HG02642 (cell line): ENCODE results near the gene ANKZF1.

Experiments
- ATAC-seq: cut with Tn5 transposase; IDR thresholded peaks from one replicate; pipeline ENCODE4 v1.9.1; 2021; ENCODE audit warnings: mild to moderate bottlenecking; ENCODE audit not compliant: unreplicated experiment, poor library complexity

The ANKZF1 gene

GRCh38 chr2:219279151-219279915, 49.7 kb downstream of the ANKZF1 start, which contains the start of gene DNAJB2:
TSS of gene DNAJB2 (plus strand) at chr2:219279366. CDS start at chr2:219279834, 468 bp downstream.
- peak; percentile 91 for ATAC-seq

- ATAC-seq = no peak
Observed at GRCh38 chr2:219279916-219280516, 50.4 kb downstream of the ANKZF1 start.

GRCh38 chr2:219280651-219281050, 51.0 kb downstream of the ANKZF1 start:
- ATAC-seq = no peak

DNA sequence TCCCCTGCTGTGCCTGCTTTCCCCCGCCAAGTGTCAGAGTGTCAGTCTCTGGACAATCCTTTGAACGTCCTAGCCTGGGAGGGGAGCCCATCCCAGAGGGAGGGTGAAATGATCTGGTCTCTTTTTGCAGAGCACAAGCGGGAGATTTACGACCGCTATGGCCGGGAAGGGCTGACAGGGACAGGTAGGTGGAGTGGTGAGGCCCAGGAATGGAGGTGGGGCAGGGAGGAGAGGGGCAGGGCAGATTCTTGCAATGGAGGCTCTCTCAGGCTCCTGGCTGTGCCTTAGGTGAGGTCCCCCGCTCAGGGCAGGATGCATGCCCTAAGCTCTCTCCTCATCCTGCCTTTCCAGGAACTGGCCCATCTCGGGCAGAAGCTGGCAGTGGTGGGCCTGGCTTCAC, 52.0 kb downstream of the ANKZF1 start:
- ATAC-seq = no peak

GRCh38 chr2:219282375-219282774, 52.8 kb downstream of the ANKZF1 start:
- no peak for ATAC-seq

DNA sequence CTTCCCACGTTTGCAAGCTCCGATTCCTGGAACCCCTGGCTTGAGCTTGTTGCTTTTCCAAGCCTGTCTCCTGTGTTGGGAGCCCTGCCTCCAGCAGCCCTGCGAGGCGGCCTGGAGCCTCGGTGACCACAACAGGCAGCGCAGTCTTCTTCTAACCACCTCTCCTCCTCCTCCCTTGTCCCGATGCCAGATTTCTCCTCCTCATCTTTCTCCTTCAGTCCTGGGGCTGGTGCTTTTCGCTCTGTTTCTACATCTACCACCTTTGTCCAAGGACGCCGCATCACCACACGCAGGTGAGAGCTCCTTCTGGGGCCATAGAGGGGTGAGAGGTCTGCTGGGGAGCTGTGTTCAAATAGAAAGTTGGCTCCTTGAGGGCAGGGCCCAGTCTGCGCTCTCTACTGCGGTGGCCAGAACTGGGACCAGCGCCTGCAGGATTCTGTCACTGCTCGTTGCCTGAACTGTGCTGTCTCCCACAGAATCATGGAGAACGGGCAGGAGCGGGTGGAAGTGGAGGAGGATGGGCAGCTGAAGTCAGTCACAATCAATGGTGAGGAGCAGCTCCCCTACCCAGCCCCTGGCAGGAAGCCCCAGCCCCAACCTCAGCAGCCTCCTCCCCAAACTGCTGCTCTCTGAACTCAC, 53.5 kb downstream of the ANKZF1 start:
- no peak for ATAC-seq

DNA sequence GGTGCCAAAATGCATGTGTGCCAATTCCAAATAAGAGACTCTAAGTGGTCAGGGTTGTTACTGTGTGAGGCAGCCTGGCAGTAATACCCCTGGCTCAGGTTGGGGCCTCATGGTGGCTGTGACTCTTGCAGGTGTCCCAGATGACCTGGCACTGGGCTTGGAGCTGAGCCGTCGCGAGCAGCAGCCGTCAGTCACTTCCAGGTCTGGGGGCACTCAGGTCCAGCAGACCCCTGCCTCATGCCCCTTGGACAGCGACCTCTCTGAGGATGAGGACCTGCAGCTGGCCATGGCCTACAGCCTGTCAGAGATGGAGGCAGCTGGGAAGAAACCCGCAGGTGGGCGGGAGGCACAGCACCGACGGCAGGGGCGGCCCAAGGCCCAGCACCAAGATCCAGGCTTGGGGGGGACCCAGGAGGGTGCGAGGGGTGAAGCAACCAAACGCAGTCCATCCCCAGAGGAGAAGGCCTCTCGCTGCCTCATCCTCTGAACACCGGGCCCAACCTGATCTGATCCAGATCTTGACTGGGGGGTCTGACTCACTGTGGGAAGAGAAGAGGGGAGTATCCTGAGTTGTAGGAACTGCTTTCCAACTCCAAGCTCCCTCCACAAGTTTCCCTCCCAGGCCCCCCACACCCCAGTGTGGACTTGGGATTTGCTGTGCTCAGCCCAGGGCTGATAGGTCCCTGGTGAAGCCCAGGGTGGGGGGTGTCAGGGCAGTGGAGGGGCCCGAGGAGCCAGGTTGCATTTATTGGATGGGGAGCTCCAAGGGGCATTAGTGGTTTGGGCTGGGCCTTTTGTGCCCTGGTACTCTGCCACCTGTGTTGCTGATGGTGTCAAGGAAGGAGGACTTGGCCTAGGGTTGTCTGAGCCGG, 55.1 kb downstream of the ANKZF1 start:
- ATAC-seq = no peak

DNA sequence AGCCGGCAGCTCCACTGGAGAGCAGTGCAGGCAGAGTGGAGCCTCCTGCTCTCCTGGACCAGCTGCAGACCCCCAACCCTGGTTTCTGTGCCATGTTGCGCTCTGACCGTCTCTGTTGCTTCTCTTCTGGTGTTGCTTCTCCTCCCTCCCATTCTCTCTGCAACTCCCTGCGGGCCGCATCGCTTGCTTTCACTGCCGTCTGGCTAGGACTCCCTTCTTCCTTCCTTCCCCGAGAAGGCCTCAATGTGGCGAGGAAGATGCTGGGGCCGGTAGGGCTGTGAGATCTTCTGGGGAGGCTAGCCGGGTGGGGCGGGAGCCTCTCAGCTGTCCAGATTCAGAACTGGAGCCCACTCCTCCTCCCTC, 55.7 kb downstream of the ANKZF1 start:
- ATAC-seq = no peak

DNA sequence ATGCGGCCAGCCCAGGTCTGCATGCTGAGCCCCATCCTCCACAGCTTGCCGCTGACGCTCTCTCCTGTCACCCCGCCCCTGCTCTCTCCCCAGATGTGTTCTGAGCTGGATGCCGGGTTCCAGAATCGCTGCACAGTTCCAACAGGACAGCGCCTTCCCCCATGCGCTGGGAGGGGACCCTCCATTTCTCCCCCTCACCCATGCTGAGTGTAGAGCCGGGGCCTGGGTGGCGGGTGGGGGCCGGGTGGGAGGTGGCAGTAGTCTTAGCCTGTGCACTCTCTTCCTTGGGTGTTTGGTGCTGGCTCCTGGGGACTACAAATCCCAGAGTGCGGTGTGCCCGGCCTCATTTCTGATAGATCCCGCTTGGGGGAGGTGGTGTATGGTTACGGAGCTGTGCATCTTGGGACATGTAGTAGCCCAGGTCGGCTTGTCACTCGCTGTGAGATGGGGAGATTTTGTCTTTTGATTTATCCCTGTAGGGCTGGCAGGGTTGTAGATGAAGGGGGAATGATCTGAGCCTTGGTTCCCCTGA, 56.4 kb downstream of the ANKZF1 start:
- no peak for ATAC-seq
